GF-D8 (cell line): Measurements from ENCODE around the gene SH3GL2.

Experiments used
- DNase-seq: peaks from one replicate; lab custom pipeline; 2025; lab: John Stamatoyannopoulos, UW

Gene SH3GL2

GRCh38 chr9:17611342-17611741, 32.5 kb downstream of the SH3GL2 start:
- no peak for DNase-seq

- no peak for DNase-seq
Measured at GRCh38 chr9:17611917-17612316, 33.1 kb downstream of the SH3GL2 start.

- DNase-seq: no peak
Measured at GRCh38 chr9:17613758-17614157, 34.9 kb downstream of the SH3GL2 start.

GRCh38 chr9:17614250-17614649, 35.4 kb downstream of the SH3GL2 start:
- DNase-seq: no peak

GRCh38 chr9:17614903-17615302, 36.0 kb downstream of the SH3GL2 start:
- DNase-seq: no peak

- DNase-seq: no peak
Measured at GRCh38 chr9:17622141-17622540, 43.3 kb downstream of the SH3GL2 start.

- DNase-seq: no peak
Measured at GRCh38 chr9:17622749-17623148, 43.9 kb downstream of the SH3GL2 start.

- no peak for DNase-seq
Measured at GRCh38 chr9:17623965-17624364, 45.1 kb downstream of the SH3GL2 start.

- no peak for DNase-seq
Measured at GRCh38 chr9:17624571-17624970, 45.7 kb downstream of the SH3GL2 start.

GRCh38 chr9:17625644-17626388, 47.0 kb downstream of the SH3GL2 start:
- DNase-seq: no peak

GRCh38 chr9:17627641-17628040, 48.8 kb downstream of the SH3GL2 start:
- no peak for DNase-seq

- no peak for DNase-seq
Measured at GRCh38 chr9:17628624-17629023, 49.8 kb downstream of the SH3GL2 start.

- DNase-seq: no peak
Measured at GRCh38 chr9:17630531-17630949, 51.7 kb downstream of the SH3GL2 start.

GRCh38 chr9:17631396-17631795, 52.5 kb downstream of the SH3GL2 start:
- no peak for DNase-seq

- DNase-seq: no peak
Measured at GRCh38 chr9:17632994-17633393, 54.1 kb downstream of the SH3GL2 start.

- DNase-seq: no peak
Measured at GRCh38 chr9:17635115-17635890, 56.4 kb downstream of the SH3GL2 start.

GRCh38 chr9:17636349-17636748, 57.5 kb downstream of the SH3GL2 start:
- no peak for DNase-seq

- DNase-seq: no peak
Measured at GRCh38 chr9:17636821-17637220, 58.0 kb downstream of the SH3GL2 start.

- DNase-seq: no peak
Measured at GRCh38 chr9:17637229-17637628, 58.4 kb downstream of the SH3GL2 start.

GRCh38 chr9:17648516-17648915, 69.7 kb downstream of the SH3GL2 start:
- no peak for DNase-seq

- no peak for DNase-seq
Measured at GRCh38 chr9:17651725-17652124, 72.9 kb downstream of the SH3GL2 start.

- no peak for DNase-seq
Measured at GRCh38 chr9:17653947-17654465, 75.1 kb downstream of the SH3GL2 start.

GRCh38 chr9:17656889-17657288, 78.0 kb downstream of the SH3GL2 start:
- DNase-seq: no peak
